Heart right ventricle (tissue), 16 donors: ENCODE data around the gene IQGAP2. TPM values are rescaled to one million over a fixed set of nuclear protein-coding genes. Genes with fewer than 3 reads are reported as not detected.

Experiments
- ATAC-seq, 8 donors: fragments of 200-7000 bp; cut with Tn5 transposase; one replicate each; pipeline ENCODE4 v1.9.1; 2020; ENCODE audit warnings: mild to moderate bottlenecking in 8 of 8, moderate library complexity in 8 of 8, moderate number of reproducible peaks in 1 of 8
- DNase-seq, 2 donors: peaks; one replicate each; pipeline ENCODE4 v3.0.0-alpha.2; 2020
- H3K27ac ChIP-seq, 10 donors: fragments of 200-600 bp; sonication (generic) in 2 of 10; one replicate each; pipeline versions ENCODE4 v1.5.0 to v1.8.0; 2020 to 2022; ENCODE audit warnings: mild to moderate bottlenecking in 3 of 10
- H3K27me3 ChIP-seq, 7 donors: fragments of 200-600 bp; one replicate each; pipeline ENCODE4 v1.8.0; 2021 to 2022; ENCODE audit warnings: mild to moderate bottlenecking in 2 of 7
- H3K36me3 ChIP-seq, 9 donors: fragments of 200-600 bp; sonication (generic) in 1 of 9; one replicate each; pipeline versions ENCODE4 v1.5.0 to v1.8.0; 2020 to 2022; ENCODE audit warnings: mild to moderate bottlenecking in 2 of 9
- H3K4me1 ChIP-seq, 9 donors: fragments of 200-600 bp; sonication (generic) in 1 of 9; one replicate each; pipeline versions ENCODE4 v1.5.0 to v1.8.0; 2020 to 2022; ENCODE audit warnings: mild to moderate bottlenecking in 4 of 9
- H3K4me3 ChIP-seq, 10 donors: fragments of 200-600 bp; sonication (generic) in 2 of 10; one replicate each; pipeline versions ENCODE4 v1.5.0 to v1.8.0; 2020 to 2022; ENCODE audit warnings: mild to moderate bottlenecking in 7 of 10, moderate library complexity in 2 of 10
- H3K9me3 ChIP-seq, 11 donors: fragments of 200-600 bp in 10 of 11; sonication (generic) in 2 of 11; one replicate each; pipeline versions ENCODE4 v1.5.0 to v1.8.0; 2013 to 2022; ENCODE audit warnings: mild to moderate bottlenecking in 2 of 11, control low read depth in 1 of 11, moderate library complexity in 1 of 11
- WGBS, 2 donors: extraction: QIAGEN DNeasy Blood & Tissue Kit; methylation state at CpG; one replicate each; pipeline ENCODE4 v1.1.7; 2013; ENCODE audit warnings: inconsistent platforms in 1 of 2; 5-methylcytosine and 5-hydroxymethylcytosine counted together
- intact Hi-C, 10 donors: fragments of 100-400 bp; cut with DNase I; formaldehyde crosslinking; loops; one replicate each; pipeline versions ENCODE4 v1.11.1 to v1.14.2; 2022
- polyA plus RNA-seq, 2 donors: library from polyadenylated mRNA; stranded (reverse); fragments of 200-250 nt; gene quantifications; one replicate each; pipeline ENCODE4 v1.2.3, GENCODE V29; 2013
- total RNA-seq, 10 donors: library from RNA; stranded (reverse); fragmentation: NEBNext Ultra II Directional in 3 of 10; extraction: Animal tissue kit (Norgen Biotek cat#: 25700) in 3 of 10; gene quantifications; one replicate each; pipeline versions ENCODE4 v1.2.1 to v1.2.4, GENCODE V29; 2021 to 2023
- TF ChIP-seq, protein P1 (sequence below), 9 donors: fragments of 200-600 bp; sonication (generic) in 2 of 9; IDR thresholded peaks; one replicate each; pipeline versions ENCODE4 v1.5.0 to v1.8.0; 2021 to 2022; ENCODE audit warnings: antibody characterized with exemption in 9 of 9, mild to moderate bottlenecking in 5 of 9, moderate library complexity in 1 of 9
- donor health status: Arrhythmogenic right ventricular cardiomyopathy.
- donor health status: ischemic (EF 13 %, LVEDD 7.1; RV severe dilation, severe dysfunction).
- donor health status: healthy with polysubstance abuse.
- donor health status: DM: no; HTN: yes; CAD: no.
- donor health status: DM: no; HTN: no; CAD: no.
- donor health status: ischemic (EF 25% LVEDD 6.9; RV normal size, moderate dysfunction).
- donor health status: ischemic (EF 25% LVEDD 5.7; RV mildly dilated, moderate dysfunction).
- donor health status: healthy.
- donor health status: DM: yes; HTN: yes; CAD: no.
- donor health status: Ischemic cardiomyopathy.
- donor health status: ischemic (EF 35%, LVEDD 5.7; RV mildly dilated, moderate dysfunction).
- donor health status: nonischemic (EF 11% LVEDD 7.7; RV severe dilation, severe dysfunction).
- donor health status: DM: yes; HTN: yes; CAD: no.
- donor health status: PGD.
- donor health status: ischemic (EF 29% LVEDD 5.4; RV normal size, mild dysfunction).
- donor health status: nonischemic (EF 23%, LVEDD 6.1; RV moderate dilation, normal function).

IQGAP2 gene
- total and polyA plus RNA-seq, 12 donors: 2.5 to 22.3 (median 5.0) TPM

DNA sequence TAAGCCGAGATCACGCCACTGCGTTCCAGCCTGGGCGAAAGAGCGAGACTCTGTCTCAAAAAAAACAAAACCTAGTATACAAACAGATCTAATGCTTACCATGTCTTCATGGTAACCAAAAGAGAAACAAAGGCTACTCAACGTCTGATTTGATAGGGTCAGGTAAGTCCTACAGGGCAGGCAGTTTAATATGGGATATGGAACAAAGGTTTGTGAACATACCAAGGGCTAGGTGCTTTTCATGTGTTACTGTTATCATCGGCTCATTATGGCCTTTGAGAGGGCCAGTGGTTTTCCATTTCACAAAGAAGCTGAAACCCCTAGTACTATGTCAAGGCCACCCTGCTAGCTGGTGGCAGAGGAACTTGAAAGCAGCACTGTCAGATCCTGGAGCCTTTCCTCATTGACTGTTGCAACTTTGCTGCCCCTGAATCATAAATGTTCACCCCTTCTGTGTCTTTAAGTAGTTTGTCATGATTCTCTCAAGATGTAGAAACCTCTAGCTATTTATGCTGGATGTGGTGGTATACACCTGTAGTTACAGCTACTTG, 5.1 kb downstream of the IQGAP2 start:
- DNase-seq: no peak
- 93 to 95% methylated on average over 7 of the region's 7 CpGs for WGBS, 2 donors
- Histone ChIP-seq H3K36me3 (no peaks in the 10 kb centered on the region), H3K4me3 (no peak overlapping the region), H3K9me3 (no peaks in the 10 kb centered on the region), H3K27ac (no peak overlapping the region), H3K27me3 (peaks cover 0 to 15% (median 4%) of the 10 kb centered on the region in 7 donors), H3K4me1 (peaks cover 0 to 56% (median 6%) of the 10 kb centered on the region in 9 donors)
- TF ChIP-seq, protein P1, sequence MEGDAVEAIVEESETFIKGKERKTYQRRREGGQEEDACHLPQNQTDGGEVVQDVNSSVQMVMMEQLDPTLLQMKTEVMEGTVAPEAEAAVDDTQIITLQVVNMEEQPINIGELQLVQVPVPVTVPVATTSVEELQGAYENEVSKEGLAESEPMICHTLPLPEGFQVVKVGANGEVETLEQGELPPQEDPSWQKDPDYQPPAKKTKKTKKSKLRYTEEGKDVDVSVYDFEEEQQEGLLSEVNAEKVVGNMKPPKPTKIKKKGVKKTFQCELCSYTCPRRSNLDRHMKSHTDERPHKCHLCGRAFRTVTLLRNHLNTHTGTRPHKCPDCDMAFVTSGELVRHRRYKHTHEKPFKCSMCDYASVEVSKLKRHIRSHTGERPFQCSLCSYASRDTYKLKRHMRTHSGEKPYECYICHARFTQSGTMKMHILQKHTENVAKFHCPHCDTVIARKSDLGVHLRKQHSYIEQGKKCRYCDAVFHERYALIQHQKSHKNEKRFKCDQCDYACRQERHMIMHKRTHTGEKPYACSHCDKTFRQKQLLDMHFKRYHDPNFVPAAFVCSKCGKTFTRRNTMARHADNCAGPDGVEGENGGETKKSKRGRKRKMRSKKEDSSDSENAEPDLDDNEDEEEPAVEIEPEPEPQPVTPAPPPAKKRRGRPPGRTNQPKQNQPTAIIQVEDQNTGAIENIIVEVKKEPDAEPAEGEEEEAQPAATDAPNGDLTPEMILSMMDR (IDR thresholded peaks at IDR 0.05): no peak
- no peak for ATAC-seq
- intact Hi-C loops: loop anchor here in 5 of 10 donors (10.0 kb wide), 3 partner anchors 137 to 167 kb away; no protein-coding TSS in a partner anchor

DNA sequence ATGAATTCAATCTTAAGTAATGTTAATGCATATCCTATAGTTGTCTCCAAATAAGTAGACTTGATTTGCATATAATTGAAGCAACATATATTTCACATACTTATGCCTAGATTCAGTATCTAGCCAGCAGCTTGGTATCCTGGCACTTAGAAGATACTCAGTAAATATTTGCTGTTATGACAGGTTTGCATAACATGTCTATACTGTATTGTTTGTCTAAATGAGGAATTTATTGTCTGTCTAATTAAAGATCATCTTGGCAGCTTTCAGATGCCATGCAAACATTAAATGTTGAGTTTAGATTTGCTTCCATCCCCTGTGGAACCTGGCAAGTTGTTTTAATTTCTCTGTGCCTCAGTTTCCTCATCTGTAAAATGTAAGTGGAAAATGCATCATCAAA, 9.4 kb downstream of the IQGAP2 start:
- ATAC-seq: no peak
- Histone ChIP-seq H3K4me3 (no peak overlapping the region), H3K27ac (no peak overlapping the region), H3K27me3 (peaks cover 0 to 6% (median 0%) of the 10 kb centered on the region in 7 donors), H3K4me1 (peaks cover 0 to 15% (median 0%) of the 10 kb centered on the region in 9 donors), H3K9me3 (no peaks in the 10 kb centered on the region), H3K36me3 (no peaks in the 10 kb centered on the region)
- DNase-seq: no peak
- TF ChIP-seq, protein P1 (IDR thresholded peaks at IDR 0.05): no peak
- intact Hi-C loops: no loop called here

DNA sequence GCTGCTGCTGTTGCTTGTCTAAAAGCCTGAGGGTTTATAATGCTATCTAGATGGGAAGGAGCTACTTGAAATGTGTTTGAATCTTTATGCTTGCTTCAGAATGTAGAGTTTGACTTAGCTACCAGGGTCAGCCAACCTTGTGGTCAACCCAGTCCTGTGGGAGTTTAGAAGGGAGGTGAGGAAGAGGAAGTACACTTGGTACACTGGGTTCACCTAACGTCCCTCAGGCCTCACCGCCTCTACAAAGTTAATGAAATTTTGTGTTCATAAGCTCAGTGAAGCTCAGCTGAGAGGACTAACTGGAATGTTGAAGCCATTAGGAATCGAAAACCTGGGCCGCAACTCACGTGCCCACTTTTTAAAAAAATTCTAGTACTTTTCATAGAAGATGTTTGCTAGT, 10.7 kb downstream of the IQGAP2 start:
- H3K27ac ChIP-seq: no peak overlapping the region
- peaks cover 0 to 3% (median 0%) of the 10 kb centered on the region in 9 donors for H3K4me1 ChIP-seq
- no peaks in the 10 kb centered on the region for H3K9me3 ChIP-seq
- intact Hi-C loops: no loop called here
- no peak for DNase-seq
- TF ChIP-seq, protein P1 (IDR thresholded peaks at IDR 0.05): no peak
- peaks cover 0 to 6% (median 0%) of the 10 kb centered on the region in 7 donors for H3K27me3 ChIP-seq
- no peak for ATAC-seq
- no peaks in the 10 kb centered on the region for H3K36me3 ChIP-seq
- WGBS, 2 donors: 92% methylated on average over 5 of the region's 5 CpGs
- H3K4me3 ChIP-seq: no peak overlapping the region

DNA sequence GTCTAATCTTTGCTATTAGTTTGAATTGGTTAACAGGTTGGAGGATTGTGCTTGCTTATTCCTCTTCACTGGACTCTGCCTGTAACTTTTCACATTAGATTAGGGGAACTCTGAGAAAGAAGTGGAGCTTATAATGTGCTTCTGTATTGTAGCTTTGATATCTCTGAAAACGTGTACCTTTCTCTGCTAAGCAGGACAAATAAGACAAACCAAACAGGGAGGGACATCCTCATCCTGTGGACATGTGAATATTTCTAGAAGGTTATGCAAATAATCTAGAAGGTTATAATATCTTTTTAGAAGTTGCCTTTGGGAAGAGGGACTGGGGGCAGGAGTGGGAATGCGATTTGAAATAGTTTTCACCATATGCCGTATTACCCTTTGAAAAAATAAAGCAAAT, 11.7 kb downstream of the IQGAP2 start:
- intact Hi-C loops: no loop called here
- ATAC-seq (no peak), DNase-seq (no peak)
- no peaks in the 10 kb centered on the region for H3K36me3 ChIP-seq
- H3K4me3 ChIP-seq: no peak overlapping the region
- TF ChIP-seq, protein P1 (IDR thresholded peaks at IDR 0.05): no peak
- no peak overlapping the region for H3K27ac ChIP-seq
- WGBS, 2 donors: 56 to 66% methylated on average over 3 of the region's 3 CpGs
- H3K27me3 ChIP-seq: peaks cover 0 to 6% (median 0%) of the 10 kb centered on the region in 7 donors
- H3K9me3 ChIP-seq: no peaks in the 10 kb centered on the region
- H3K4me1 ChIP-seq: no peaks in the 10 kb centered on the region
